Dendritic cell treated with granulocyte-macrophage colony-stimulating factor and Interleukin-4, amounts not matched to agents 40 ng/mL and 50 ng/mL, for 4 days (primary cell): Measurements from ENCODE around the gene ELP1.
"Not testable (repeated sequence)": the region's sequence is repeated elsewhere in the genome, so short reads cannot be mapped to it uniquely, and the experiment has no call there.

Experiments
- H3K27ac Mint-ChIP-seq: one replicate; pipeline ENCODE4 v1.8.0; 2022; ENCODE audit warnings: mild to moderate bottlenecking, mixed read lengths
- H3K27me3 Mint-ChIP-seq: one replicate; pipeline ENCODE4 v1.8.0; 2022; ENCODE audit warnings: mild to moderate bottlenecking, mixed read lengths
- H3K36me3 Mint-ChIP-seq: one replicate; pipeline ENCODE4 v1.8.0; 2022; ENCODE audit warnings: low read depth, mixed read lengths
- H3K4me1 Mint-ChIP-seq: one replicate; pipeline ENCODE4 v1.8.0; 2022; ENCODE audit warnings: low read depth, mixed read lengths
- H3K4me3 Mint-ChIP-seq: one replicate; pipeline ENCODE4 v1.8.0; 2022; ENCODE audit warnings: mild to moderate bottlenecking, moderate library complexity, mixed read lengths
- H3K9me3 Mint-ChIP-seq: one replicate; pipeline ENCODE4 v1.8.0; 2022; ENCODE audit warnings: mixed read lengths
- intact Hi-C: fragments of 100-400 bp; cut with micrococcal nuclease; formaldehyde crosslinking; loops from one replicate; pipeline ENCODE4 v1.15.0; 2022

Gene ELP1

DNA sequence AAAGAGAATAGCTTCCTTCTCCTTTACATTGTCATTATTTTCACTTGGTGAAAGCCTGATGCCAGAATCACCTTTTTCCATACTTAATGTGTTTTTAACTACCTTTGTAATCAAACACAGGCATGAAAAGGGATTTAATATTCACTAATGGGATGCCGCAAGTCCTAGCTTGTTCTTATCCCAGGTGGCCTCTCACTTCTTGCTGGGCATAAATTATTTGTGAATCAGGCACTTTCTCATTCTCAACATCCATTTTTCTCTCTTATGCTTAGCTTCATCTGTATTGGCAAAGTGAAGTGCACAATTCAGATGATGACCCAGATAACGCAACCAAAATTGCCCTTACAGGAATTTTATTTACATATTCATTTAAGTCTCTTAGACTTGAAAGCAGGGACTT lies 89.1 kb downstream of the ELP1 start:
- H3K27ac Mint-ChIP-seq = no peak overlapping the region
- no peak overlapping the region for H3K4me3 Mint-ChIP-seq
- H3K27me3 Mint-ChIP-seq = no peaks in the 10 kb centered on the region
- H3K36me3 Mint-ChIP-seq = no peaks in the 10 kb centered on the region
- intact Hi-C loops = no loop called here
- no peaks in the 10 kb centered on the region for H3K9me3 Mint-ChIP-seq
- peaks cover 34% of the 10 kb centered on the region for H3K4me1 Mint-ChIP-seq

DNA sequence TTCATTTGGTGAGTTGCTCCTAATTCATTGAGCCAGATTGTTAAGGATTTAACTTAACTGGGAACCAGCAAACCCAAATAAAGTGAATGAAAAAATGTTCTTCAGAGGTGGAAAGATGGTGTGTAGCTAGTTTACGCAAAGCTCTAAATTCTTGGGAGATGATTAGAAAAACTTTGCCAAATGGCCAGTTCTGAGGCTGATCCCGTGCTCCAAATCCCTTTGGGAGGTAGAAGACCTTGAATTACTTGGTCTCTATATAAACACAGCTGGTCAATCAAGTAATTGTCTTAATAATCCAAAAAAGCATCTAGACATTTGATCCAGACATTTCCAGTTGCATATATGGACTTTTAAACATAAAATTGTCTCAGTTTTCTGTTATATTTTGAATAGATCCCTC lies 89.5 kb downstream of the ELP1 start:
- no peak overlapping the region for H3K27ac Mint-ChIP-seq
- intact Hi-C loops = no loop called here
- H3K27me3 Mint-ChIP-seq = no peaks in the 10 kb centered on the region
- peaks cover 29% of the 10 kb centered on the region for H3K4me1 Mint-ChIP-seq
- no peaks in the 10 kb centered on the region for H3K9me3 Mint-ChIP-seq
- no peak overlapping the region for H3K4me3 Mint-ChIP-seq
- H3K36me3 Mint-ChIP-seq = no peaks in the 10 kb centered on the region

- Mint-ChIP-seq H3K4me1 (peaks cover 19% of the 10 kb centered on the region), H3K4me3 (peak overlapping the region; percentile 70), H3K36me3 (no peaks in the 10 kb centered on the region), H3K9me3 (no peaks in the 10 kb centered on the region), H3K27me3 (no peaks in the 10 kb centered on the region), H3K27ac (no peak overlapping the region)
- intact Hi-C loops = no loop called here
Observed at GRCh38 chr9:108842610-108843295, 91.2 kb downstream of the ELP1 start.

GRCh38 chr9:108839561-108839960 lies 94.4 kb downstream of the ELP1 start:
- not testable (repeated sequence) for H3K4me3 Mint-ChIP-seq

GRCh38 chr9:108838017-108838416 lies 95.9 kb downstream of the ELP1 start:
- Mint-ChIP-seq H3K9me3 (peaks cover 8% of the 10 kb centered on the region), H3K4me3 (no peak overlapping the region)

More at GRCh38 chr9:108839561-108839960, 94.4 kb downstream of the ELP1 start:
- H3K36me3 Mint-ChIP-seq, H3K9me3 Mint-ChIP-seq, intact Hi-C loops, H3K27ac Mint-ChIP-seq, H3K27me3 Mint-ChIP-seq: not testable (repeated sequence)
- peaks cover 33% of the 10 kb centered on the region for H3K4me1 Mint-ChIP-seq

DNA sequence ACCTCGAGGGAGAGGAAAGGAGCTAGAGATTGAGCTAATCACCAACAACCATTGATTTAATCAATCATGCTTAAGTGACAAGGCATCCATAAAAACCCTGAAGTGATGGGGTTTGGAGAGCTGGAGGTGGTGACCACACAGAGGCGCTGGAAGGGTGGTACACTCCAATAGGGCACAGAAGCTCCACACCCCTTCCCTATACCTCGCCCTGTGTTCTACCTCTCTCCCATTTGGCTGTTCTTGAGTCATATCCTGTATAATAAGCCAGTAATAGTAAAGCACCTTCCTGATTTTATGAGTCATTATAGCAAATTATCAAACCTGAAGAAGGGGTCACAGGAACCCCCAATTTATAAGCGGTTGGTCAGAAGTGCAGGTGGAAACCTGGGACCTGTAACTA lies 96.4 kb downstream of the ELP1 start:
- H3K36me3 Mint-ChIP-seq = no peaks in the 10 kb centered on the region
- H3K27ac Mint-ChIP-seq = no peak overlapping the region
- H3K9me3 Mint-ChIP-seq = peaks cover 8% of the 10 kb centered on the region
- intact Hi-C loops = no loop called here
- H3K4me3 Mint-ChIP-seq = no peak overlapping the region
- peaks cover 28% of the 10 kb centered on the region for H3K4me1 Mint-ChIP-seq
- H3K27me3 Mint-ChIP-seq = no peaks in the 10 kb centered on the region

More at GRCh38 chr9:108838017-108838416, 95.9 kb downstream of the ELP1 start:
- Mint-ChIP-seq H3K27ac (no peak overlapping the region), H3K36me3 (no peaks in the 10 kb centered on the region), H3K4me1 (peaks cover 33% of the 10 kb centered on the region), H3K27me3 (no peaks in the 10 kb centered on the region)
- intact Hi-C loops = no loop called here

DNA sequence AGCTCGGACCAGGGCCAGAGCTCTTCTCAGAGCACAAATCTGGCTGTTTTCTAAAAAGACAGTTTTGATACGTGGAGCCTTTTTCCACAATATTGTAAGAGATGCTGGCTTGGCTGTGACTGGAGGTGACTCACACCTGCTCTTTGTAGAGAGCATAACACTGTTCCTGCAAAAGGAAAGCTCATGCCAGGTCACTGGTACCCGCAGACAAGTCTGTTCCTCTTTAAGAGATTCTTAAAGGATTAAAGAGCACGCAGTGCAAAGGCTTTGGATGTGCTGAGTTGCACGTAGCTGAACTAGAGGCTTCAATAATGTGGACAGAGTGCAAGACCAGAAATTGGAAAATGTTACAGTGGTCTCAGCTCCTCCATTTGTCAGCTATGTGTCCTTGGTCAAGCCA lies 97.1 kb downstream of the ELP1 start:
- Mint-ChIP-seq H3K27me3 (no peaks in the 10 kb centered on the region), H3K9me3 (peaks cover 8% of the 10 kb centered on the region), H3K4me1 (peaks cover 23% of the 10 kb centered on the region), H3K36me3 (no peaks in the 10 kb centered on the region), H3K27ac (no peak overlapping the region), H3K4me3 (no peak overlapping the region)
- intact Hi-C loops = no loop called here

GRCh38 chr9:108836319-108836718 lies 97.6 kb downstream of the ELP1 start:
- Mint-ChIP-seq H3K27me3 (no peaks in the 10 kb centered on the region), H3K27ac (no peak overlapping the region), H3K9me3 (peaks cover 8% of the 10 kb centered on the region), H3K36me3 (no peaks in the 10 kb centered on the region), H3K4me3 (no peak overlapping the region), H3K4me1 (peaks cover 23% of the 10 kb centered on the region)
- intact Hi-C loops = no loop called here

GRCh38 chr9:108835831-108836230 lies 98.1 kb downstream of the ELP1 start:
- peaks cover 25% of the 10 kb centered on the region for H3K4me1 Mint-ChIP-seq
- intact Hi-C loops = no loop called here
- no peaks in the 10 kb centered on the region for H3K27me3 Mint-ChIP-seq
- H3K4me3 Mint-ChIP-seq = no peak overlapping the region
- H3K36me3 Mint-ChIP-seq = no peaks in the 10 kb centered on the region
- H3K9me3 Mint-ChIP-seq = peaks cover 8% of the 10 kb centered on the region
- no peak overlapping the region for H3K27ac Mint-ChIP-seq

GRCh38 chr9:108834959-108835665 lies 98.8 kb downstream of the ELP1 start:
- peaks cover 8% of the 10 kb centered on the region for H3K9me3 Mint-ChIP-seq
- no peaks in the 10 kb centered on the region for H3K27me3 Mint-ChIP-seq
- no peaks in the 10 kb centered on the region for H3K36me3 Mint-ChIP-seq
- no peak overlapping the region for H3K4me3 Mint-ChIP-seq
- H3K4me1 Mint-ChIP-seq = peaks cover 32% of the 10 kb centered on the region
- intact Hi-C loops = no loop called here
- no peak overlapping the region for H3K27ac Mint-ChIP-seq

DNA sequence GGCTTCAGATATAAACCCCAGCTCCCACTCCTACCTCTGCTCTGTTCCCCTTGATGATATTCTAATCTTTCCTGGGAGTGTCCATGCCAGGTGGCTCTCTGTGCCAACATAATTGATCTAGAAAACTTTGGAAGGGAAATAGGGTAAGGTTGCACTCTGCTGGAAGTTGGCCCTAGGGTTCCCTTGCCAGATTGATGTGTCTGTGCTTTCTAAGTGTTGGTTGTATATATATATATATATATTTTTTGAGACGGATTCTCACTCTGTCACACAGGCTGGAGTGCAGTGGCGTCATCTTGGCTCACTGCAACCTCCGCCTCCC lies 101.8 kb downstream of the ELP1 start:
- Mint-ChIP-seq H3K27me3 (no peaks in the 10 kb centered on the region), H3K36me3 (no peaks in the 10 kb centered on the region), H3K4me1 (peaks cover 36% of the 10 kb centered on the region), H3K9me3 (peaks cover 8% of the 10 kb centered on the region), H3K27ac (no peak overlapping the region), H3K4me3 (no peak overlapping the region)
- intact Hi-C loops = no loop called here

DNA sequence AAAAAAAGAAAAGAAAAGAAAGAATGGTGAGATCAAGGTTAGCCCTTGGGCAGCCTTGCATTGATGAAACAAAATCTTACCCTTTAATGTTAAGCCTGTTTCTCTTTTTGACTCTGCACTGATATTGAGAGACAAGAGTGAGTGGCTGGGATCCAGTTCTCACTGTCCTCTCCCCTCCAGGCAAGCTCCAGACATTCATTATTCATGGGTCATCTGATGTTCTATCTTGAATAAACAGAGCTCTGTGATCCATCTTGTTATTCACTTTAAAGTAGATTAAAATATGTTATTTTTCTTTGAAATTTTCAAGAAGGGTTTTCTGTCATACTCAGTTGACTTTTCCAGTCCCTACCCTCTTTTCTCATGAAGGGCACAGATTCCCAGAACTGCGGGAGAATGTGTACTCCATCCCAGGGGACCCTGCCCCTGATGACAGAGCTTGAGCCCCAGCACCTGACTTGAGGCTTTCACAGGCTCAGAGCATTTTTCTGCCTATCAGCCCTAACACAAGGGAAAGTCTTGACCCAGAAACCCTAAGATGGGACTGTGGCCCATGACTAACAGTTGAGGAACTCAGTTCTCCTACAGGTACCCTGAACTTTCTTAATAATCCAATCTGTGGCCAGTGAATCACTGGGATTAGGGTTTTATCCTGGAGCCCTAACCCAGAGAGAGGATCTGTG lies 102.3 kb downstream of the ELP1 start:
- Mint-ChIP-seq H3K4me1 (peaks cover 36% of the 10 kb centered on the region), H3K36me3 (no peaks in the 10 kb centered on the region), H3K27me3 (no peaks in the 10 kb centered on the region), H3K9me3 (peaks cover 8% of the 10 kb centered on the region), H3K4me3 (no peak overlapping the region), H3K27ac (no peak overlapping the region)
- intact Hi-C loops = no loop called here

- H3K4me1 Mint-ChIP-seq = peaks cover 23% of the 10 kb centered on the region
- no peaks in the 10 kb centered on the region for H3K36me3 Mint-ChIP-seq
- H3K27me3 Mint-ChIP-seq = no peaks in the 10 kb centered on the region
- intact Hi-C loops = no loop called here
- H3K9me3 Mint-ChIP-seq = no peaks in the 10 kb centered on the region
- peak overlapping the region; percentile 2 for H3K27ac Mint-ChIP-seq
- no peak overlapping the region for H3K4me3 Mint-ChIP-seq
Observed at GRCh38 chr9:108830272-108830671, 103.7 kb downstream of the ELP1 start.

DNA sequence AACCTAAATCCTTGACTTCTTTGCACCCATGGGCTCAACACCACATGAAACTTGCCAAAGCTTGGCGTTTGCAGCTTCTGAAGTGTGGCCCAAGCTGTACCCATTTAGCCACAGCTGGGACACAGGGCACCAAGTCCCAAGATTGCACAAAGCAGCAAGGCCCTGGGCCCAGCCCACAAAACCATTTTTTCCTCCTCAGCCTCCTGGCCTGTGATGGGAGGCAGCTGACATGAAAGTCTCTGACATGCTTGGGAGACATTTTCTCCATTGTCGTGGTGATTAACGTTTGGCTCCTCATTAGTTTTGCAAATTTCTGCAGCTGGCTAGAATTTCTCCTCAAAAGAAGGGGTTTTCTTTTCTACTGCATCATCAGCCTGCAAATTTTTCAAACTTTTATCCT lies 110.1 kb downstream of the ELP1 start:
- no peak overlapping the region for H3K27ac Mint-ChIP-seq
- H3K9me3 Mint-ChIP-seq = peaks cover 26% of the 10 kb centered on the region
- intact Hi-C loops = no loop called here
- peaks cover 8% of the 10 kb centered on the region for H3K36me3 Mint-ChIP-seq
- peaks cover 22% of the 10 kb centered on the region for H3K4me1 Mint-ChIP-seq
- no peak overlapping the region for H3K4me3 Mint-ChIP-seq
- H3K27me3 Mint-ChIP-seq = no peaks in the 10 kb centered on the region
